Activated CD4-positive, CD25-positive, alpha-beta regulatory T cell treated with anti-CD3 and anti-CD28 coated beads, Interleukin-2, amount 50 U/mL, for 24 hours (primary cell): ENCODE results near the gene RAB15.

Experiments
- ATAC-seq, 2 donors: fragments of 150-1000 bp; cut with Tn5 transposase; one replicate each; pipeline ENCODE4 v1.10.0; 2021; ENCODE audit warnings: mild to moderate bottlenecking in 1 of 2, moderate library complexity in 1 of 2

The RAB15 gene

GRCh38 chr14:64971943-64972791, at the start of gene RAB15:
Gene RAB15, minus strand, starts transcription at chr14:64972336. Its CDS starts 260 bp downstream, at chr14:64972076.
- peak; percentile 67 to 68 for ATAC-seq

- no peak for ATAC-seq
These were observed 47.9 kb upstream of the RAB15 start for GRCh38 chr14:65019944-65020566.

GRCh38 chr14:65016471-65016870, 44.3 kb upstream of the RAB15 start:
- no peak for ATAC-seq

- ATAC-seq: no peak
These were observed 43.3 kb upstream of the RAB15 start for GRCh38 chr14:65015391-65015790.

GRCh38 chr14:65012353-65012752, 40.2 kb upstream of the RAB15 start:
- no peak for ATAC-seq

- ATAC-seq: no peak
These were observed 39.4 kb upstream of the RAB15 start for GRCh38 chr14:65011538-65011937.

GRCh38 chr14:65010211-65010931, 38.2 kb upstream of the RAB15 start:
- no peak for ATAC-seq

- ATAC-seq: no peak
These were observed 35.1 kb upstream of the RAB15 start for GRCh38 chr14:65007202-65007601.

- no peak for ATAC-seq
These were observed 34.2 kb upstream of the RAB15 start for GRCh38 chr14:65006261-65006721.

- peak in 1 of 2 donors; percentile 57 for ATAC-seq
These were observed 31.3 kb upstream of the RAB15 start for GRCh38 chr14:65003394-65003793.

- no peak for ATAC-seq
These were observed 30.6 kb upstream of the RAB15 start for GRCh38 chr14:65002586-65003210.

- no peak for ATAC-seq
These were observed 29.6 kb upstream of the RAB15 start for GRCh38 chr14:65001723-65002122.

- ATAC-seq: no peak
These were observed 28.9 kb upstream of the RAB15 start for GRCh38 chr14:65000898-65001591.

GRCh38 chr14:64998455-64998931, 26.4 kb upstream of the RAB15 start:
- ATAC-seq: peak; percentile 58 to 72

- peak in 1 of 2 donors; percentile 30 for ATAC-seq
These were observed 25.1 kb upstream of the RAB15 start for GRCh38 chr14:64997108-64997794.

- ATAC-seq: no peak
These were observed 23.2 kb upstream of the RAB15 start for GRCh38 chr14:64995291-64995690.

- ATAC-seq: no peak
These were observed 22.4 kb upstream of the RAB15 start for GRCh38 chr14:64994540-64994939.

GRCh38 chr14:64993266-64993930, 21.3 kb upstream of the RAB15 start:
- ATAC-seq: no peak

- ATAC-seq: peak in 1 of 2 donors; percentile 24
These were observed 20.3 kb upstream of the RAB15 start for GRCh38 chr14:64992328-64992885.

- ATAC-seq: no peak
These were observed 18.8 kb upstream of the RAB15 start for GRCh38 chr14:64990939-64991338.

GRCh38 chr14:64990296-64990695, 18.2 kb upstream of the RAB15 start:
- no peak for ATAC-seq
